CD4-positive, alpha-beta T cell treated with Interleukin-21 for 1 hour (primary cell): ENCODE measurements around the gene DTNB.

Experiments used
- DNase-seq: peaks from one replicate; pipeline ENCODE4 v3.0.0-alpha.2; 2020

The DTNB gene

GRCh38 chr2:25378731-25379490, 294.5 kb downstream of the DTNB start:
- DNase-seq = no peak

DNA sequence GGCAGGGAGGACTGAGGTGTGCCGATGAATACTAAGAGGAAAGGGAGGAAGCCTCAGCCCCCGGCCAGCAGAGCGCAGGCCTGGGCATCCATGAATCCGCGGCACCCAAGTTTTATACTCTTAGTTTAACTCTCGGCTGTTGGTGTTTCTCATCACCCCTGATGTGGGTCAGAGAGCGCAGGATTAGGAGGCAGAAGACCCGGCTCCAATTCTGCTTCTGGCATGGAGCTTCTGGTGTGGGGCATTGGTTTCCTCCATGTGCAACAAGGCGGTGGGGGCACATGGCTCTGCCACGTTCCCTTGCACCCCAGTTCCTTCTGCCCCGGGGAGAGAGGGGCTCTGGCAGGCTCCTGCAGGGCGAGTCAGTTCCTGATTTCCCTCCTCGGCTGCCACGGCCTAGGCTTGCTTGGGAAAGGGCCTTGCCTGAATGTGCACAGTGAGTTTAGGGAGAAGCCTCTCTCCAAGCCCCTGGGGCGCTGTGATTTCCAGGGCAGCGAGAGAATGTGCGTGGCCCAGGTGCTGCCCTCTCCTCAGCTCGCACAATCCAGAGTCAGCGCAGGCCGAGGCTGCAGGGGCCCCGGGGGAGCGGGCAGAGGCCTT, 295.5 kb downstream of the DTNB start:
- no peak for DNase-seq

DNA sequence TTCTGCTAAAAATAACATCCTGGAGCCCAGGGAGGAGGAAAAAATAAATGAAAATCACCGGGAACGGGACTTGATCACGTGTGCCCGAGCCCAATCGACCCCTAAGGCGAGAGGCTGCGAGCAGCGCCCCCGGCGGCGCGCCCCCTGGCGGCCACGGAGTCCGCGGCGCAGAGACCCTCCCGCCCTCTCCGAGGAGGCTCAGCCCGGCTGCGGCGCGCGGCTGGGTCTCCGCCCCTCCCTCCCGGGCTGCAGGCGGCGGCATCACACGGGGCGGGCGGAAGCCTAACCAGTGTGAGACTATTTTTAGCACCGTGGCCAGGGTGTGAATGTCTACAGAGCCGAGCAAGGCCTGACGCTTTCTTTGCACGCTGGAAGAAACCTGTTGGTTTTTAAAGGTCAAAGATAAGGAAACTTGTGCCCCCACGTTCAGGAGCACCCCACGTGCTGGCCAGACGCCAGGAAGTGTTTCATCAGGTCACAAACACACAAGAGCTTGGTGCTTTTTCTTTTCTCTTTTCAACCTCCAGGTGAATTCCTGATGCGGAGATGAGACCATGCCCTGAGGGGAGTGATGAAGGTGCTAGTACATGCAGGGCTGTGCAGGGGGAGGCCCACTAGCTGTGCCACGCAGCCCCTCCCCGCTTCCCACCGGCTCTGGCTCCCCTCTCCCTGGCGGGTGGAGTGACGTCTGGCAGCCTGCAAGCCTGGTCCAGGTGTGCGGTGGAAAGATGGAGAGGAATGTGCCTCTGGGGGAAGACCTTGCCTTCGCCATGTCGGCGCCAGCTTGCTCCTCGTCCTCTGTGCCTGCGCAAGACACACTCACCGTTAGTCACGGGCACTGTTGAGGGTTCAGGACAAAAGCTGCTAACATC, 296.4 kb downstream of the DTNB start:
- peak; percentile 94 for DNase-seq

DNA sequence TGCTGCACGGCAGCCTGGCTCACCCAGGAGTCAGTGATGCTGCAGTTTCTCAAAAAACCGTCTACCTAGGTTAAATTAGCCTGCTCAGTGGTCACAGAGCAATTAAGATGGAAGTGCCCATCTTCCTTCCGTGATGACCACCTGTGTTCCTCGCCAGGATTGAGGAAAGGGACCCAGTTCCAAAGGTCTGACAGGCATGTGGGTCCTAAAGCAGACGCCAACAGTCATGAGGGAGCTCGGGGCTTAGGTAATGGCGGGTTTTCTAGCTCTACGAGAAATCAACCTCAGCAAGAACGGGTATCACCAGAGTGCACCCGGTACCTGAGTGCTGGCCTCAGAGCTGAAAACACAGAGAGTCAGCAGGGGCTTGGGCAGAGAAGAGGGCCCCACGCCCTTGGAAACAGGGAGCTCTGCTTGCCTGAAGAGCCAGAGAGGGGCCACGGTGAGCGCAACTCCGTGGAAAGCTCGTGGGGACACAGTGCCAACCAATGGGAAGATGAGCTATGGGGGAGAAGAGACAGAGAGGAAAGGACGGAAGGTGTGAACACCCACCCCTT, 297.3 kb downstream of the DTNB start:
- no peak for DNase-seq

- DNase-seq = no peak
Observed at GRCh38 chr2:25375371-25375988, 297.9 kb downstream of the DTNB start.

DNA sequence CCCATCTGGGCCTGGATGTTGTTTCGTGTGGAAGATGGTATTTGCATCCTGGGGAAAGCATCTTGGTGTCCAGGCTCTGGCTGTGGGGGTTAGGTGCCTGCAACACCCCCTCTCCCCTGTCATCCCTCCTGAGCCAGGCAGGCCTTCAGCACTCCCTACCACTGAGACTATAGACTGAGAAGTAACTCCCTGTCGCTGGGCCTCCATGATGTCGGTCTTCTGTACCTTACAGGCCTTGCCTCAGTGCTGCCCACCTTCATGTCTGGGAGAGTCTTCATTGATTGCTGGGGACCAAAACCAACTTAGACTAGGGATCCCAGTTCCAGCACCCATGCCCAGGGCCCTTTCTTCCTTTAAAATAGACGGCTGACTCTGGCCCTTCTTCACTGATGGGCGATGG, 298.6 kb downstream of the DTNB start:
- DNase-seq = no peak

- DNase-seq = no peak
Observed at GRCh38 chr2:25374411-25374810, 299.0 kb downstream of the DTNB start.

DNA sequence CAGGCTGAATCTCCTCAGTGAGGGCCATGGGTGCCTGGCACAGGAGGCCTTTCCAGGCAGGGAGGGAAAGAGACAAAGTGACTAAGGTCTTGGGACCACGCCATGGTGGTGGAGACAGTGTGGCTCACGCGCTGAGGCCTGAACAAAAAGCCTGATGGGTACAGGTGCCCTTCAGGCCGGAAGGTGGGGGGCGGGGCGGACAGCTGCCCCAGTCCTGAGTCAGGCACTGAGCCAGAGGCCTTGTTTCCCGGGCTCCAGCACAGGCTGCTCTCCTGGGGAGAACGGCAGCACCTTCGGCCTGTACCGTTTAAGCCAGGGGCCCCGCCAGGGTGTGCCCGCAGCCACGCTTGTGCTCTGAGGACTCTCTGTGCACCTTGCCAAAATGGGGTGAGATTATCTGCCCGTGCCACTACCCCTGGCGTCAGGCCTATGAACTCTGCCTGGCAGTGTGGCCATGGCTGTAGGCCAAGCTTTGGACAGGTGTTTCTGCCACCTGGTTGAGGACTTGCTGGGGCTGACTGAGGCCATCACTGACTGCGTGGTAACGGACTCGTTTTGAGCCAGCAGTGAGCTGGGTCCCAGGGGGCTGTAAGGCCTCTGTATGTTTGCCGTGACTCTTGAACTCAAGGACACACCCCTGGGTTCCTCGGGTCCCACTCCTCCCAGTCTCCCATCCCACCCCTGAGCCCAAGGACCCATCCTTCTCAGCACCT, 300.0 kb downstream of the DTNB start:
- no peak for DNase-seq

- DNase-seq = no peak
Observed at GRCh38 chr2:25372405-25373268, 300.7 kb downstream of the DTNB start.

DNA sequence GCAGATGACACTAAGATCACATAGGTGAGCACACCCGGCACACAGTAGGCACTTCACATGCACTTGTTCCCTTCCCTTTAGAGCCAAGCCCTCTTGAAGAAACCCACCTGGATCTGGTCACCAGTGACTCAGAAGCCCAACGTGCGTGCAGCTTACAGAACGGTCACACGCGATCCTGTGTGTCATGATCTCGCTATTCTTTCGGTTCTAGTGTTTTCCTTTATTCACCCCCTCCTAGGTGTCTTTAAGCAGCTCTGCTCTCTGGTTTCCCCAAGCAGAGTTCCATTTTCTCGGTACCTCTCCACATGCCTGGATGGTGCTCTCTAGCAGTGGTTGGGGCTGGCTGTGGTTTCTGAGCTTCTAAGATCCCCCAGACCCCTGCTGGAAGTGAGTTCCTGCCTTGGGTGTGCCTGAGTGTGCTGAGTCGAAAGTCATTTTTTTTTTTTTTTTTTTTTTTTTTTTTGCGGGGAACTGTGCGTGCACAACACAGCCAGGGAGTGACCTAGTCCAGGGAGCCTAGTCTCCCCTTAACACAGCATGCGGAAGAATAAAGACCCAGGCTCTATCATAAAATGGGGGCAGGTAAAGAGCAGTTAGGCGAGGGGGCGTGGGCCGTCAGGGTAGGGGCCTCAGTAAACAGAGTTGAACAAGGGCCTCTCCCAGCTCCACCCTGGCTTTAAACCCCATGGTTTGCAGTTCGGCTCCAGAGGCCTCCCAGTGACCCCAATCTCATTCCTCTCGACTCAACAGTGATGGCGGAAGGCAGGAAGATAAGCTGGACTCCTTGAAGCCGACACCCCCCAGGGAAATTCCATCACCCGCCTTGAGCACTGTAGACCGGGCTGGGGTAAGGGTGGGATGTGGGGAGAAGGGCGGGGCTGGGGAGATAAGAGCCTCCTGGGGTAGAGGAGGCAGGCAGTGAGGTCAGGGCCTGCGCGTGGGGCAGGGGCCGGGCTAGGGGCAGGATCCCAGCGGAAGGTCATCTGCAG, 301.8 kb downstream of the DTNB start:
- DNase-seq = no peak

DNA sequence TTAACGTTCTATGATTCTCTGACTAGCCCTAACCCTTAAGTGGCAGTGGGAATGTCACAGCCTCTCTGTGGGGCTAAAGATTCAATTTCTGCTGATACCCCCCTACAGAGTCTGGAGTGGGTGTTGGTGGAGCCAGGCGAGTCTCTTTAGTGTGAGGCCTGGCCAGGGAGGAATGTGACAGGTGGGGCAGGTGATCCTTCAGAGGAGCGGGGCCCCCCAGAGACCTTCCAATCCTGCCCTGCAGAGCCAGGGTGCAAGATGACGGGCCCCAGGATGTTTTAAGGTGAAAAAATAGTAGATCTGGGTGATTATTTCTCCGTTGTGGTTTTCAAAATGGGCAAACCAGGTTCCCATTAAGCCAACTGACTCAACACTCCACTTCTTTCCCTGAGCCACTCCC, 303.5 kb downstream of the DTNB start:
- DNase-seq = no peak

DNA sequence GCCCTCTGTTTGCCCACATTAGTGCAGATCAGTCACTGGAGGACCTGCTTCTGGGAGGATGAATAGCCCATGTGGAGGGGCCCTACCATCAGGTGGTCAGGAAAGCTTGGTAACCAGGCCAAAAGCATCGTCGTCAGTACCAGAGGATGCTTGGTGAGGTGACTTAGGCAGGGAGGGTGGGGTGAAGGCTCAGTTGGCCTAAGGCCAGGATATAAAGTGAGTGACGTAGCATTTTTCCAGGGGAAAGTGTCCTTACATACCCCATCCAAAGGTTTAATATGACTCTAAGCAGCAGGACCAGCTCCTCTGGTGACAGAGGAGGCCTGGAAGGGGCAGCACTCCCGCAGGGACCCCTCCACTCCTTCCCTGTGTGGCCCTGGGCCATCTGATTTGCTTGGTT, 303.9 kb downstream of the DTNB start:
- DNase-seq = no peak

GRCh38 chr2:25368660-25369059, 304.7 kb downstream of the DTNB start:
- DNase-seq = no peak

DNA sequence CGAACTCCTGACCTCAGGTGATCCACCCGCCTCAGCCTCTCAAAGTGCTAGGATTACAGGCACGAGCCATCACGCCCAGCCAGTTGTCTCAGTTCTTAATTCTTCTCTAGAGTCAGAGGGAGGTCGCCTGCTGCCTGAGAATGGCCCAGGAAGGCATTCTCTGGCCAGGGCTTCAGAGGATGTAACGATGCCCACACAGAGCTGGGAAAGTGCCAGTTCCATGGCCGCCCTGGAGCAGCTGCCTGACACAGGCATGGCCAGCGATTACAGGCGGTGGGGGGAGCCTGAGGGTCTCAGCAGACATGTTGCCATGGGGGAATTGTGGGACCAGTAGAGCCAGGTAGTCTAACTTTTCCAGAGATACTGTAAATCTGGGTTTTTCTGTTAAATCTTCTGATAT, 306.1 kb downstream of the DTNB start:
- DNase-seq = no peak

DNA sequence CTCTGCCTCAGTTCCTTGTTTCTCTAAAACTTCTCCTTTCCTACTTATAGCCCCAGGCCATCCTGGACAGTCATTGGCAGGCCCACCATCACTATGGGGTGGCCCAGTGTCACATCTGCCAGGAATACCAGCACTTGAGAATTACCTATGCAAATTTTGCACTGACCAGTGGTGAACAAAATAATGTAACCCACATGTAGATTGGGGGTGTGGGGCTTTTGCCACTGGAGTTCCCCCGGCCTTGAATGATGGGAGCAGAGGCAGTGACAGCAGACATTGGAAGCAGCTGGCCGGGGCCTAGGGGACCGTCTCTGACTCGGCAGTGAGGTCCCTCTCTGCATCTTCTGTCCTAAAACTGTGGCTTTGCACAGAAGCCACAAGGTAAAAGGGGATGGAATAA, 306.7 kb downstream of the DTNB start:
- no peak for DNase-seq

- no peak for DNase-seq
Observed at GRCh38 chr2:25365241-25365640, 308.1 kb downstream of the DTNB start.

DNA sequence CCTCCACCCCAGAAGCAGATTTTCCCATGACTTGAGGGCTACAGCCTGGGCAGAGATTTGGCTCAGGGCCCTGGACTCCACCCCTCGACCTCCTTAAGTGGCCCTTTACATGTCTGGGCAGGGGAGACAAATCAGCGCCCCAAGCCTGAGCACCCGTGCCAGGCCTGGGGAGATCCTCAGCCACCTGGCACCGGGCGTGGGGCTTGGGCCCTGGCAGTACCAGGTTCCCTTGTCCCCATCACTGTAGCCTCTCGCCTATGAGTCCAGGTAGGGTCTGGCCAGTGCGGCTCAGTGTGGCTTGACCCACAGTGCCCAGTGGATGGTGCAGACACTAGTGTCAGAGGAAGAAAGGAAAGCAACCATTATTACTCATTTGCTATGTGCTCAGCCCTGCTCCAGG, 309.6 kb downstream of the DTNB start:
- no peak for DNase-seq

- DNase-seq = peak; percentile 76
Observed at GRCh38 chr2:25362434-25363145, 310.8 kb downstream of the DTNB start.

DNA sequence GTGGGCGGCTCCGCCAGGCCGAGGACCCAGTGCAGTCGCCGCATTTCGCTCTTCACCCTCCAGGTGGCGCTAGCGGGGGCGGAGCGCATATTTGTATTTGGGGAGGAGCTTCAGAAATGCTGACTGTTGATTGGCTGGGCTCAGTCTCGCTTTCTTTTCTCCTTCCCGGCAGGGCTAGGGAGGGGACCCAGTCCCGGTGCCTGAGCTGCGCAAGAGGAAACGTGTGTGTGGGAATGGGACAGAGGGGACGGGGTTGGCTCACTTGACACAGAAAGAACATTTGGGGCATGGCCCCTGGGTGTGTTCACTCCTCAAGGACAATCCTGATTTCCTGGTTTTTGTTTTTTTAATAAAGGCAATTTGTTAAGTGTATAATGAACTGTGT, 311.3 kb downstream of the DTNB start:
- DNase-seq = peak; percentile 95
